ENCODE measurements around the gene KDM4C.

DNA sequence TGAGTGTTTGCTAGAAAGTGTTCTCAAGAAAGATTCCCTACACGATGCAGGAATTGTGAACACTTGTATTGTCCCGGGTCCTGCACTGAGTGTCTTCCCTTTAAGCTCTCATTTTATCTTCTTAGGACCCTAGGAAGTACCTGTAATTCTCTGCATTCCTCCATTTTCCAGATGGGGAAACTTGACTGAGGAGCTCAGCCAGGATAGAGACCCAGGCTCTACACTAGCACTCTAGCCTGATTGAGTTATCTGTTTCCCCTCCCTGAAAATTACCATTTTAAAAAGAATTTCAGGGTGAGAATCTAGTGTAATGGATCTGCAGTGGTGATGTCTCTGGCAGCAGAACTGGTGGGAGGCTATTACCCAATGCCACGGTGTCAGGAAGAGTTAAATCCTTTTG lies 453.9 kb downstream of the KDM4C start:
- TF ChIP-seq POLR2A (IDR thresholded peaks at IDR 0.05; ENCODE audit: low read depth, low read length) (no peak), CTCF (conservative IDR thresholded peaks at IDR 0.05; ENCODE audit: low read depth, low read length) (no peak), CEBPB (IDR thresholded peaks at IDR 0.05; ENCODE audit: low read depth, low read length) (no peak), RAD21 (IDR thresholded peaks at IDR 0.05; ENCODE audit: low read length) (no peak), USF2 (IDR thresholded peaks at IDR 0.05; ENCODE audit: low read depth, low read length) (no peak)
